Suprapubic skin (tissue), 4 donors: ENCODE data around the gene NEDD9. TPM values are rescaled to one million over a fixed set of nuclear protein-coding genes. Genes with fewer than 3 reads are reported as not detected.

Source experiments
- DNase-seq, 2 donors: peaks; one replicate each; pipeline ENCODE4 v3.0.0-alpha.2; 2019; ENCODE audit warnings: low spot score in 2 of 2
- H3K27ac ChIP-seq: fragments of 200-600 bp; sonication (generic); one replicate; pipeline ENCODE4 v1.5.1; 2019
- H3K27me3 ChIP-seq: fragments of 200-600 bp; sonication (generic); one replicate; pipeline ENCODE4 v1.5.1; 2019
- H3K36me3 ChIP-seq: fragments of 200-600 bp; sonication (generic); one replicate; pipeline ENCODE4 v1.5.1; 2019
- H3K4me1 ChIP-seq: fragments of 200-600 bp; sonication (generic); one replicate; pipeline ENCODE4 v1.5.1; 2019
- H3K4me3 ChIP-seq: fragments of 200-600 bp; sonication (generic); one replicate; pipeline ENCODE4 v1.5.1; 2019; ENCODE audit warnings: mild to moderate bottlenecking
- H3K9me3 ChIP-seq: fragments of 200-600 bp; sonication (generic); one replicate; pipeline ENCODE4 v1.5.1; 2019
- EP300 ChIP-seq: sonication (generic); formaldehyde crosslinking; IDR thresholded peaks from one replicate; pipeline ENCODE4 v1.6.1; 2017; ENCODE audit warnings: antibody characterized with exemption
- POLR2A ChIP-seq, 2 donors: fragments of 450-650 bp; IDR thresholded peaks; one replicate each; pipeline ENCODE4 v1.6.1; 2017; ENCODE audit warnings: antibody characterized with exemption in 2 of 2, mild to moderate bottlenecking in 2 of 2, moderate library complexity in 2 of 2
- POLR2AphosphoS5 ChIP-seq, 3 donors: sonication (generic); formaldehyde crosslinking; IDR thresholded peaks; one replicate each; pipeline ENCODE4 v1.6.1; 2017; ENCODE audit warnings: antibody characterized with exemption in 3 of 3
- WGBS: methylation state at CpG from one replicate; pipeline ENCODE4 v1.1.5; 2018; 5-methylcytosine and 5-hydroxymethylcytosine counted together
- total RNA-seq, 4 donors: library from RNA; depleted of rRNA; stranded (reverse); fragments of >200 nt; gene quantifications; one replicate each; pipeline ENCODE4 v1.1.0, GENCODE V29; 2016
- TF ChIP-seq, protein P1 (sequence below), 2 donors: fragments of 200-600 bp in 1 of 2; fragments of 450-650 bp in 1 of 2; sonication (generic) in 1 of 2; IDR thresholded peaks; one replicate each; pipeline ENCODE4 v1.5.1; 2016 to 2019; ENCODE audit warnings: antibody characterized with exemption in 2 of 2, mild to moderate bottlenecking in 1 of 2, moderate library complexity in 1 of 2

NEDD9 gene
- total RNA-seq, 4 donors from 2014 or later = 18.3 to 29.8 (median 22.4) TPM

DNA sequence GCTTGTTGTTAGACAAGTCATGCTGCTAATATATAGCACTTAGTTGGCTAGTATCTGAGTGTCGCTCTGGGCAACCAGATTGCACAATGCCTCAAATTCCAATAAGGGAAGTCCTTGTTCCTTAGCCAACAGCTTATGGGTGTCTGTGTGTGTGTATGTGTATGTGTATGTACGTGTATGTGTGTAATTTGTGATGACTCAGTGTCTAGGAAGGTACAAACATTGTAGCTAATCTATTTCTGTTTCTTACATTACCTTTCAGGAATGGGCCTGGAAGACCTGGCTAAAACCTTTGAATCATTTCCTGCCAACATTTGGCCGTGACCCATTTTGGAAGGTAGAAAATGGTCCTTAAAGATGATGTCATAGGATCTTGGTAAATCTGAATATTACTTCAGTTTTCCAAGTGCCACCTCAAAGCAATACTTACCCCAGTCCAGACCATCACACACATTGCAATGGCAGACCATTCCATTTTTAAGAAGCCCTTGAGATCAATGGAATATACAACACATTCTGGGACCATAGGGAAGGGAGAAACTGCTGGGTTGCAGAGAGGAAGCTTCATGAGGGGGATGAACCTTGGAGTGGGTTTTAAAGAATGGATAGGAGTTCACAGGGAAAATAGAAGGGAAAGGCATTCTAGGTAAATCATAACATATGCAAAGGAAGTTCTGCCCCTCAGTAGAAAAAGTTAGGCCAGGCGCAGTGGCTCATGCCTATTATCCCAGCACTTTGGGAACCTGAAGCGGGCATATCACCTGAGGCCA is 25.1 kb downstream of the NEDD9 start:
- peak in 1 of 2 donors; percentile 82 for DNase-seq
- Histone ChIP-seq H3K4me3 (no peak overlapping the region), H3K27me3 (no peaks in the 10 kb centered on the region), H3K4me1 (peaks cover 71% of the 10 kb centered on the region), H3K36me3 (peaks cover under 1% of the 10 kb centered on the region), H3K27ac (peak overlapping the region; percentile 70), H3K9me3 (no peaks in the 10 kb centered on the region)
- TF ChIP-seq EP300 = peak; percentile 57
- peak in 2 of 3 donors; percentile 89 to 97 for TF ChIP-seq POLR2AphosphoS5 (IDR thresholded peaks at IDR 0.05)
- TF ChIP-seq, protein P1, sequence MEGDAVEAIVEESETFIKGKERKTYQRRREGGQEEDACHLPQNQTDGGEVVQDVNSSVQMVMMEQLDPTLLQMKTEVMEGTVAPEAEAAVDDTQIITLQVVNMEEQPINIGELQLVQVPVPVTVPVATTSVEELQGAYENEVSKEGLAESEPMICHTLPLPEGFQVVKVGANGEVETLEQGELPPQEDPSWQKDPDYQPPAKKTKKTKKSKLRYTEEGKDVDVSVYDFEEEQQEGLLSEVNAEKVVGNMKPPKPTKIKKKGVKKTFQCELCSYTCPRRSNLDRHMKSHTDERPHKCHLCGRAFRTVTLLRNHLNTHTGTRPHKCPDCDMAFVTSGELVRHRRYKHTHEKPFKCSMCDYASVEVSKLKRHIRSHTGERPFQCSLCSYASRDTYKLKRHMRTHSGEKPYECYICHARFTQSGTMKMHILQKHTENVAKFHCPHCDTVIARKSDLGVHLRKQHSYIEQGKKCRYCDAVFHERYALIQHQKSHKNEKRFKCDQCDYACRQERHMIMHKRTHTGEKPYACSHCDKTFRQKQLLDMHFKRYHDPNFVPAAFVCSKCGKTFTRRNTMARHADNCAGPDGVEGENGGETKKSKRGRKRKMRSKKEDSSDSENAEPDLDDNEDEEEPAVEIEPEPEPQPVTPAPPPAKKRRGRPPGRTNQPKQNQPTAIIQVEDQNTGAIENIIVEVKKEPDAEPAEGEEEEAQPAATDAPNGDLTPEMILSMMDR (IDR thresholded peaks at IDR 0.05) = no peak
- 49% methylated on average over 5 of the region's 5 CpGs for WGBS

DNA sequence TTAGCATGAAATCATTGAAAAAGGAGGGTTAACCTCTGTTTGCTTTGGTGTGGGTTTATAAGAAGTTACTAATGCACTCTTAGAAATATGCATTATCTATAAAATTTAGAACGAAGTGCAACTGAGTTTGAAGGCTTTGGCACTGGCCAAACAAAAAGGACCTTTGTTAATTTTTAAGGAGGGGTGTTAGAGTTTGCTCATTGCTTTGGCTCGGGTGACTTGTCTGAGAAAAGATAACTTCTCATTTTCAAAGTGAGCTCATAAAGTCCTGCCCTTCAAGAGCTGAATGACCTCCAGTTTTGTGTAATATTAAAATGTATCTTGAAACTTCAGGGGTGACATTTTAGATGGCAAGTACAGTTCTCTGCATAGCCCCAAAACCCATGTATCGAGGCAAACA is 25.9 kb downstream of the NEDD9 start:
- Histone ChIP-seq H3K36me3 (no peaks in the 10 kb centered on the region), H3K27me3 (no peaks in the 10 kb centered on the region), H3K4me3 (no peak overlapping the region), H3K4me1 (peaks cover 71% of the 10 kb centered on the region), H3K9me3 (no peaks in the 10 kb centered on the region), H3K27ac (peak overlapping the region; percentile 70)
- WGBS = 35% methylated on average over 3 of the region's 3 CpGs
- no peak for DNase-seq
- TF ChIP-seq EP300 (no peak), POLR2A (IDR thresholded peaks at IDR 0.05) (no peak)
- TF ChIP-seq, protein P1 (IDR thresholded peaks at IDR 0.05) = no peak

DNA sequence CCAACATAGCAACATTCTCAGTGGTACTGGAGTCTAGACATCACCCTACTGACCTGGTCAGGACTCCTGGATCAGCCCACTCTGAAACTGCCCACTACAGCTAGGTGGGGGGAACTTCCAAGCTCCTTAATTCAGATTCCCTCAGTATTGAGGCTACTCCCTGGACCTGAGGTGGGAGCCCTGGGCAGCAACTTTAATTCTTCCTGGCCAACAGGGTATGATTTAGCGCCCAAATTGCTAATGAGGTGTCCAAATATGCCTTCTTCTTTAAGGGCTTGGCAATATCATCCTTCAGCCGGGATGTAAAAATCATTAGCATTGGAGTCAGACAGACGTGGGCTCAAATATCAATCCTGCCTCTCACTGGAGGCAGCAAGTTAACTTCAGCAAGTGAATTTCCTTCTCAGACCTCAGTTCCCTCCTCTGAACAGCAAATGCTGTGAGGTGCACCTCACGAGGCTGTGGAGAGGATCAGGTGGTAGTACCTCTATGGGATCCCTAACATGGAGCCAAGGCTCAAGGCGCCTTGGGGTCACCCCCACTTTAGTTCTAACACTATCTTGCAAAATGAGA is 27.6 kb downstream of the NEDD9 start:
- no peaks in the 10 kb centered on the region for H3K36me3 ChIP-seq
- H3K4me1 ChIP-seq = peaks cover 57% of the 10 kb centered on the region

DNA sequence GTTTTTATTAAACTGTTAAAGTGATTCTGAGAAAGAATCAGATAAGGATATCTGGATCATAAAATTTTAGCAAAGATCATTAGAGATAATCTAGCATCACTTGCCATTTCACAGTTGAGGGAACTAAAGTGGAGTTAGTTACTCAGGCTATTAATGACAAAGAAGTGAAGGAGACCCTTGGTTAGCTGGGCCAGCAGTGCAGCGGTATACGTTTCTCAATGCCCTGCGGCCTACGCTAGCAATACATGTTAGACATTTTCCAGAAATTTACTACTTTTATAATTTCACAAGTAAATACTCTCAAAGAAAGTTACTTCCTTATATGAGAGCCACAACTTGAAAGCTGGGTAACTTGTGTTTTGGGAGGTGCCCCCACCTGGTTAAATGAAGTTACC is 28.5 kb downstream of the NEDD9 start:
- H3K4me1 ChIP-seq = peaks cover 49% of the 10 kb centered on the region
- H3K36me3 ChIP-seq = no peaks in the 10 kb centered on the region
- H3K4me3 ChIP-seq = no peak overlapping the region
- DNase-seq = no peak
- H3K27me3 ChIP-seq = no peaks in the 10 kb centered on the region
- WGBS = 96% methylated on average over 4 of the region's 4 CpGs
- no peak for TF ChIP-seq POLR2AphosphoS5 (IDR thresholded peaks at IDR 0.05)
- no peak for TF ChIP-seq EP300
- TF ChIP-seq POLR2A (IDR thresholded peaks at IDR 0.05) = no peak
- TF ChIP-seq, protein P1 (IDR thresholded peaks at IDR 0.05) = no peak
- H3K9me3 ChIP-seq = no peaks in the 10 kb centered on the region
- H3K27ac ChIP-seq = no peak overlapping the region

More for the DNA sequence above, 27.6 kb downstream of the NEDD9 start:
- Histone ChIP-seq H3K9me3 (no peaks in the 10 kb centered on the region), H3K27me3 (no peaks in the 10 kb centered on the region), H3K27ac (no peak overlapping the region), H3K4me3 (no peak overlapping the region)
- no peak for DNase-seq
- TF ChIP-seq EP300 (no peak), POLR2AphosphoS5 (IDR thresholded peaks at IDR 0.05) (no peak)
- 89% methylated on average over 5 of the region's 5 CpGs for WGBS

DNA sequence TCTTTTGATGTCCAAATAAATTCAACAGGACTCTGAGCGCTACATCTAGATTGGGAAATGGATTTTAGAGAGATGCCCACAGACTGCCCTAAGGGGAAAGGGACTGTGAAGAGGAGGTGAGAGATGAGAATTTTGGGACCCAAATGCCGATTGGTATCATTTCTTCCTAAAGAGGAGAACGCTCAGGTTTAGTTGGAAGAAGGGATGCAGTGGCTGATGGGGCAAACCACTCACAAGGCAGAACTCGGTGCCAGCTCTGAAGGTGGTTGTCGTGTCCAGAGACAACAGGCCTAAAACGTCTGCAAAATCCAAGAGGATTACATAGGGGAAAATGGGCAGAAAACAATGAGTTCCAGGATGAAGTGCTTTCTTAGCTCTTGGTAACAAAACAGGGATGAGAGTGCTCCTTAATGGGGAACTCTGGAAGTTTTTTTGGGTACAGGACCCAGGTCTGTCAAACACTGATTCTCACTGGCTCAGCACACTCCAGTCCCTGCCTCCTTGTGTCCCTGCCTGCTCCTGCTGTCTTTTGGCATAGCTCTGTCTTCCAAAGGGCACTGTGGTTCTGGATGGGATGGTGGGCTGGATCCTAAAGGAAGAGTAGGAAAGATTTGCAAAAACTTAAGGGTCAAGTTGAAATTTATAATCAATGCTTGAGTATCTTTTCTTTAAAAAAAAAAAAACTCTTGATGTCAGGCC is 29.0 kb downstream of the NEDD9 start:
- Histone ChIP-seq H3K36me3 (no peaks in the 10 kb centered on the region), H3K4me1 (peaks cover 44% of the 10 kb centered on the region), H3K9me3 (no peaks in the 10 kb centered on the region), H3K27ac (peak overlapping the region; percentile 20), H3K27me3 (no peaks in the 10 kb centered on the region), H3K4me3 (no peak overlapping the region)
- no peak for DNase-seq
- TF ChIP-seq POLR2AphosphoS5 (IDR thresholded peaks at IDR 0.05) (no peak), POLR2A (IDR thresholded peaks at IDR 0.05) (no peak)
- TF ChIP-seq, protein P1 (IDR thresholded peaks at IDR 0.05) = no peak
- 79% methylated on average over 6 of the region's 6 CpGs for WGBS
